Stimulated activated naive CD4-positive, alpha-beta T cell treated with Interleukin-2 at 50 U/mL for 16 hours (primary cell): ENCODE results near the gene ELMO3.
A peak's percentile ranks its signal among the peaks of the same experiment; 100 is the strongest.

Source experiments
- DNase-seq: peaks from one replicate; lab custom pipeline; 2025; lab: John Stamatoyannopoulos, UW

ELMO3 gene

DNA sequence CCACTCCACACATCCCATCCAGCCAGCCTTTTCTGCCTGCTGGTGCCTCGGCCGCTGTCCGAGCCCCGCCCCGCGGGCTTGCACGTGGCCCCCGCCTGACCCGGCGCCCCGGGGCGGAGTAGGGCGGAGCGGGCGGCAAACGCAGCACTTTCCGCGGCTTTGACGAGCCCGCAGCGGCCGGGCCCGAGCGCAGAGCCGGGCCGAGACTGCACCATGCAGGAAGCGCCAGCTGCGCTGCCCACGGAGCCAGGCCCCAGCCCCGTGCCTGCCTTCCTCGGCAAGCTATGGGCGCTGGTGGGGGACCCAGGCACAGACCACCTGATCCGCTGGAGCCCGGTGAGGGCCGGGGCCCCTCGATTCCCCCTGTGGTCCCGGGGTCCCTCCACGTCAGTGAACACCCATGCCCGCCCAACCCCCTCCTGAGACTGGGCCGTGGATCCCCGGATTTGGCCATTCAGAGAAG lies 34.3 kb upstream of the ELMO3 start, which contains the start of gene HSF4:
Gene HSF4 (plus strand): TSS at position 147 of the 463 bp plus-strand sequence. CDS start 67 bp downstream, at position 214.
- DNase-seq: no peak

DNA sequence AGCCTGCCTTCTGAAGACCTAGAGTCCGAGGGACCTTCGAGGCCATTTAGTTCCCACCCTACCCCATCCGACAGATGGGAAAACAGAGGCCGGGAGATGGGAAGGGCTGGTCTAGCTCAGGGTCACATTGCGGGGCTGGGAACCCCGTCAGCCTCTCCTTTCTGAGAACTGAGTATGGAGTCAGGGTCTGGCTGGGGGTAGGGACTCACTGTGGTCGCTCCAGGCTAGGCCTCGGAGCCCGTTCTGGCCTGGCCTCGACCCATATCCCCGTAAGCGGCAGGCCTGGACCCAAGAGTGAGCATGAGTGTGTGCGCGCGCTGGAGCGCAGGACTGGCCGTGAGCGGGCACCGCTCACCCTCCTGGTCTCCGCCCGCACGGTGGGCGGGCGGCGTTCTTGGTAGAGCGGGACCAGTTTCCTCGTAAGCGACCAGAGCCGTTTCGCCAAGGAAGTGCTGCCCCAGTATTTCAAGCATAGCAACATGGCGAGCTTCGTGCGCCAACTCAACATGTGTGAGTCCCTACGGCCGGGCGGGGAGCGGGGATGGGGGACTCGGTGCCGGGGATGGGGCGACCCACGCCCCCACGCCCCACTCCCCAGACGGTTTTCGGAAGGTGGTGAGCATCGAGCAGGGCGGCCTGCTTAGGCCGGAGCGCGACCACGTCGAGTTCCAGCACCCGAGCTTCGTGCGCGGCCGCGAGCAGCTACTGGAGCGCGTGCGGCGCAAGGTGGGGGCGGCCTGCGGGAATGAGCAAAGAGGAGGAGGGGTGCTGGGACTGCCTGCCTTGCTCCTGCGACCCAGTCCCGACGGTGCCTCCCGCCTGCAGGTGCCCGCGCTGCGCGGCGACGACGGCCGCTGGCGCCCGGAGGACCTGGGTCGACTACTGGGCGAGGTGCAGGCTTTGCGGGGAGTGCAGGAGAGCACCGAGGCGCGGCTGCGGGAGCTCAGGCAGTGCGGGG lies 33.5 kb upstream of the ELMO3 start:
- DNase-seq: no peak

DNA sequence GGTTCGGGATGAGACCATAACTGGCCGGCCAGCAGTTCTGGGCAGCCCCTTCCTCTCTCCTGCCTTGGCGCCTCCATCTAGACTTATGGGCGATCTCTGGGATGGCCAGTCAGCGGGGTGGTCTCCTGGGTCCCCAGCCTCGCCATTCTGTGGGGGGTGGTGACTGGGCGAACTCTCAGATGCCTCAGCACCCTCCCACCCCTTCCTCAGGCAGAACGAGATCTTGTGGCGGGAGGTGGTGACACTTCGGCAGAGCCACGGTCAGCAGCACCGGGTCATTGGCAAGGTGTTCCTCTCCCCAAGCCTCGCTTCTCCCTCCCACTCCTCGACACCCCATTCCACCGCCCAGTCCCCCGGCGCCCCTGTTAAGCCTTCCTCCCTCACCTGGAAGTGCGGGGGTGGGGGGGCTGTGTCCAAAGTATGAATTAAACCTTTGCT lies 32.8 kb upstream of the ELMO3 start:
- no peak for DNase-seq

DNA sequence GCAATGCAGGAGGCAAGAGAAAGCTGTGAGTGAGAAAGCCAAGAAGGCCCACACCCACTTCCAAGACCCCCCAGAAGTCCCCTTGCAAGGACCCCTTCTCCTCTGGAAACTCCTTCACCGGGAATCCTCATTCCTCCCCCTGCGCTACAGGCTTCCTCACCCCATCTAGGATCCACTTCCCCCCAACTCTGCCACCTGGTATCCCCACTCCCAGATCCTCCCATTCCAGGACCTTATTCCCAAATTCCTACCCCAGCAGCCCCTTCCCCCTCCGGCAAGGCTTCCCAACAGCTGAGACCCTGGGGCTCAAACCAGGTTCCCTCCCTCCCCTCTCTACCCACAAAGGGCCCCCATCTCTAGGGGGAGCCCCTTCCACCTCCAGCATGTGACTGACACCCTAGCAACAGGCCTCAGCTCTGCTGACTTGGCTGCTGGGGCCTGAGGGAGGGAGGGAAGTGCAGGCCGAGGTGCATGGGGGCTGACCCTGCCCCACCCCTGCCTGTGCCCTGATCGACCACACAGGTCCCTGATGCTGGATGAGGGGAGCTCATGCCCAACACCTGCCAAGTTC lies 32.2 kb upstream of the ELMO3 start:
- DNase-seq: no peak

DNA sequence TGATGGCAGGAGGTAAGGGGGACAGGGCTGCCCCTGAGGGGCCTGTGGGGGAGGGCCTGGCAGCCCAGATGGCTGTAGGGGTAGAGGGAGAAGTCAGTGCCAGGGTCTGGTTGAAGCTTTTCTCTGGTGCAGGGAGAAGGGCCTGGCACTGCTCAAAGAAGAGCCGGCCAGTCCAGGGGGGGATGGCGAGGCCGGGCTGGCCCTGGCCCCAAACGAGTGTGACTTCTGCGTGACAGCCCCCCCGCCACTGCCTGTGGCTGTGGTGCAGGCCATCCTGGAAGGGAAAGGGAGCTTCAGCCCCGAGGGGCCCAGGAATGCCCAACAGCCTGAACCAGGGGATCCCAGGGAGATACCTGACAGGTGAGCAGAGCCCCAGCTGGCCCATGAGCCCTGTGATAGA lies 31.3 kb upstream of the ELMO3 start:
- no peak for DNase-seq

DNA sequence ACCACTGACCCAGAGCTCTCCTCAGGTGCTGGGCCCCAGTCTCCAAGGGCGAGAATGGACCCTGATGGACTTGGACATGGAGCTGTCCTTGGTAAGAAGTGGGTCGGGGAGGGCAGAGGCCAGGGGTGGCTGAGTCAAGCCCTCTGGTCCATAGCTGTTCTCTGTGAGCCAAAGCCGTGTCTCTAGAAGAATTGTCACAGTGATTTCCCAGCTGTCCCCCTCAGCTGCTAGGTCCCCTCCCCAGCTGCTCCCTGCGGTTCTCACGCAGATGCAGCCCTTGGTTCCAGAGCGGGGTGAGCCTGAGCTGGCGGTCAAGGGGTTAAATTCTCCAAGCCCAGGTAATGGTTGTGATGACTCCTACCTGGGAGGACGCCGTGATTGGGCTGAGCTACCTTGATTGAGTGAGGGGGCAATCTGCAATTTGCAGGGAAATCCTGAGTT lies 29.9 kb upstream of the ELMO3 start:
- no peak for DNase-seq

DNA sequence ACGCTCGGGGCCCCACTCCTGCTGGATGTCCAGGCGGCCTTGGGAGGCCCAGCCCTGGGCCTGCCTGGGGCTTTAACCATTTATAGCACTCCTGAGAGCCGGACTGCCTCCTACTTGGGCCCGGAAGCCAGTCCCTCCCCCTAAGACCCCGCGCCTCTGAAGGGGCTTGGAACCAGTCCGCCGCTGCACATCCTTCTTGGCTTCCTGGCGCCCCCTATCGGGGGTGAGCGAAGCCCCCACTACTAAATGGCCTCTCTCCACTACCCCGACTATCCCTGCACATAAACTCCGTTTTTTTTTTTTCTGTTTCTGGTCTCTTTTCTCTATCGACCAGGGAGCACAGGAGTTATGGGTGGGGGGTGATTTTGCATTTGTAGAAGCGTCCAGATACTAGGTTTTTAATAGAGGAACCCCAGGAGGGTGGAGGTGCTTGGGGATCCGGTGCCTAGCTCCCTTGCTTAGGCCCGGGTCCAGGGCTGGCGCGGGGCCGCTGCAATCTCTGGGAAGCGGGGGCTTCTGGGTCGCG lies 29.2 kb upstream of the ELMO3 start:
- DNase-seq: no peak

DNA sequence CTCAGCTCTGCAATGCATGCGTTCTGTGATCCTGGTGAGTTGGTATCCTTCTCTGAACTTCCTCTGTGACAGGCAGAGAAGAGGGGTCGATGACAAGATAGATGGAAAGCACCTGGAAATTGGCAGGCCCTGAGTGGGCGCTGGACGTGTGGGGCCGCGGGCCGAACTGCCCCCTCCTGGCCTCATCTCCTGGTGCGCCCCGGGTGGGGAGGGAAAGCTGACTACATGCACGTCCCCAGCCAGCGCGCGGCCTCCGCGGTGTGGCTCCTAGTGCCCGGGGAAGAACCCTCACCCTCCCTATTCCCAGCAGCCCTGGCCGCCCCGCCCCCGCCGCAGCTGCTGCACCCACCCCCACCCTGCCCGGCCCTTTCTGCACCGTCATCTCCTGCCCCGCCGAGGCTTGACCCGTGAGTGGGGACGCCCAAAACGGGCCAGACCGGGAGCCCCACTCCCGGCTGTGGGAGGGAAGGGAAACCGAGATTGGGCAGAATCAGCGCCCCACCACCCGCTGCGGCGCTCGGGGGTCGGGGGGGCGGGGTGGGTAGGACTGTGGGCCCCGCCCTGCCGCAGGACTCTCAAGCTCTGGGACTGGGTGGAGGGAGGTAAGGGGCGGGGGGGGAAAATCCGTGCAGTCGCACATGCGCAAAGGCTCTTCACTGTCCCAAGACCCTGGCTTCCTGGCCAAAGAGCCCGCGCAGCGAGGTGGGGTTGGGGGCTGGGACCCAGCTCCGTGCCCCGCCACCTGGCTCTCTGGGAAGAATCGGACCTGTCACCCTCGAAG lies 28.6 kb upstream of the ELMO3 start, which contains the start of gene NOL3:
Gene NOL3 (plus strand): TSS at position 371 of the 781 bp plus-strand sequence.
- DNase-seq: peak; percentile 32

DNA sequence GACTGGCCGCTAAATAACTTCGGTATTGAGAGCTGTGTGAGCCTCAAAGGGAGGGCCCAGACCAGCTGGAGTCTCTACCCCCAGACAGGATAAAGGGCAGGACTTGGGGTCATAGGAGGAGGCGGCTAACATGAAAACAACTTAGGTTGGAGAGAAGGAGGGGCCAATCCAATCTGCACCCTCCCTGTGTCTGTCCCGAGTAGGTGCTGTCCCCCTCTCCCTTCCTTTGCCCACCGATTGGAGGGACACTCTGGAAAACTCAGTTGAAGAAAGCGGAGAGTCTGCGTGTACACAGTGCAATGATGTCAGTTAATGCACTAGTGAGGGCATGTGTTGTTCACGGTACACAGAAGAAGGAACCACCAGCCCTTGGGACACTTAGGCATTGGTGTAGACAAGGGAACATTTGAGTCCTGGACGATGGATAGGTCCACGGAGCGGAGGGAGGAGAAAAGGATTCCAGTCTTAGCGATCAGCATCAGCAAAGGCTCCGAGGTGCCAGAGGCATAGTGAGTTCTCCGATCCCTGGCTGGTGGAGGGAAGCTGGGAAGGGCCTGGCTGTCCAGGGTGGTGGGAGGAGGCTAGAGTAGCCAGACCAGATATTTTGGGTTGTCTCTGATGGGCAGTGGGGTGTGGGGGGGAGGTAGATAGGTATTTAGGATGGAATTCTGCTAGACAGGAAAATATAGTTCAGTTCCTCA lies 27.8 kb upstream of the ELMO3 start:
- DNase-seq: no peak

DNA sequence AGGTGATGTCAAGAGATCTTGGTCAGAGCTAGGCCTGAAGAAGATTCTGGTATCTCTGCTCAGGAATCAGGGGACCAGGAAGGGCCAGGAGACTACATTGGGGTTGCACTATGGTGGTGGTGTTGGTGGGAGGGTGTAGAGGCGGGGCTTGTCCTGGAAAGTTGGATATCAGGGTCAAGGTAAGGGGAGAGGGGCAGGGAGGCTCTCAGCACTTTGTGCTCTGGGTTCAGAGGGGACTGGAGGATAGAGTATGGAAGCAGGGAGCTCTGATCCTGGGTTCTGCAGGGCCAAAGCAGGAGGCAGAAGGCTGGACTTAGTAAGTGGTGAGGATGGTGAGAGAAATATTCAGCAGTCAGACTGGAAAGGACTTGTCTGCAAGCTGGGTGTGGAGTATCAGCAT lies 25.6 kb upstream of the ELMO3 start:
- no peak for DNase-seq

DNA sequence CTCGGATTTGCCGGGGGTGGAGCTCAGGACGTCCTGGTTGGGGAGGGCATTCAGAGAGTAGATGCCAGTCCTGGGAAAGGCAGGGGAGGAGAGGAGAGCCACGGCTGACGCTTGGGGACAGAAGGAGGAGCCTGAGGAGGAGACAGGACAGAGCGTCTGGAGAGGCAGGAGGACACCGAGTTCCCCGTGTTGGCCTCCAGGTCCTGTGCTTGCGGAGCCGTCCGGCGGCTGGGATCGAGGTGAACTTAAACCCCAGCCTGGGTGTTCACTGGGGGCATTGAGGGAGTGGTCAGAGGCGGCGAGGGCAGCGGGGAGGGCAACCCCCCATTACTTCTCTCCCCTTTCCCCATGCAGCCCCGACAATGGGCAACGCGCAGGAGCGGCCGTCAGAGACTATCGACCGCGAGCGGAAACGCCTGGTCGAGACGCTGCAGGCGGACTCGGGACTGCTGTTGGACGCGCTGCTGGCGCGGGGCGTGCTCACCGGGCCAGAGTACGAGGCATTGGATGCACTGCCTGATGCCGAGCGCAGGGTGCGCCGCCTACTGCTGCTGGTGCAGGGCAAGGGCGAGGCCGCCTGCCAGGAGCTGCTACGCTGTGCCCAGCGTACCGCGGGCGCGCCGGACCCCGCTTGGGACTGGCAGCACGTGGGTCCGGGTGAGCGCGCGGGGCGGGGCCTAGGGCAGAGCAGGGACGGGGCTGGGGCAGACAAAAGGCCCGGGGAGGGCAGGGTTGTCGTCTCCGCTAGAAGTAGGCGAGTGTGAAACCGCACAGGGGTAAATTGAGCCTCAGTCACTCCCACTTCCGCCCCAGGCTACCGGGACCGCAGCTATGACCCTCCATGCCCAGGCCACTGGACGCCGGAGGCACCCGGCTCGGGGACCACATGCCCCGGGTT lies 24.9 kb upstream of the ELMO3 start:
- DNase-seq: peak; percentile 58

DNA sequence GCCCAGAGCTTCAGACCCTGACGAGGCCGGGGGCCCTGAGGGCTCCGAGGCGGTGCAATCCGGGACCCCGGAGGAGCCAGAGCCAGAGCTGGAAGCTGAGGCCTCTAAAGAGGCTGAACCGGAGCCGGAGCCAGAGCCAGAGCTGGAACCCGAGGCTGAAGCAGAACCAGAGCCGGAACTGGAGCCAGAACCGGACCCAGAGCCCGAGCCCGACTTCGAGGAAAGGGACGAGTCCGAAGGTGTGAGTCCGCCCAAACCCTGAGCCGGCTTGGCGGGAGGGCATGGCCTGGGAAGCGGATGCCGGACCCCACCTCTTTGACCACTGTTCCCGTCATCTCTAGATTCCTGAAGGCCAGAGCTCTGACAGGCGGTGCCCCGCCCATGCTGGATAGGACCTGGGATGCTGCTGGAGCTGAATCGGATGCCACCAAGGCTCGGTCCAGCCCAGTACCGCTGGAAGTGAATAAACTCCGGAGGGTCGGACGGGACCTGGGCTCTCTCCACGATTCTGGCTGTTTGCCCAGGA lies 24.2 kb upstream of the ELMO3 start:
- DNase-seq: no peak

DNA sequence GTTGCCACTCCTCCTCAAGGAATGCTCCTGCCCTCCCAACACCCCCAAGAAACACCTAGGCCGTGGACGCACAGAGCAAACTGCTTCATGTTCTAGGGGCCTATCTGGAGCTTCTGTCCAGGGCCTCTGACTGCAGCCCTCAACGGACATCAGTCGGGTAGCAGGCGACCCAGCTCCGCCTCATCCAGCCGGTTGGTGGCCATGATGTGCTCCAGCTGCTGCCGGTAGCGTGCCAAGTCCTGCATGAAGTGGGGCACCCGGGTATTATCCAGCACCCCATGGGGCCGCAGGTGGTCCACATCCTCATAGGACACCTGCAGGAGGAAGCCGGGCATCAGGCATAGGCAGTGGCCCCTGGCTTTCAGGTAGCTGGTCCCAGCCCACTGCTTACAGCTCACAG lies 22.3 kb upstream of the ELMO3 start:
- DNase-seq: no peak

DNA sequence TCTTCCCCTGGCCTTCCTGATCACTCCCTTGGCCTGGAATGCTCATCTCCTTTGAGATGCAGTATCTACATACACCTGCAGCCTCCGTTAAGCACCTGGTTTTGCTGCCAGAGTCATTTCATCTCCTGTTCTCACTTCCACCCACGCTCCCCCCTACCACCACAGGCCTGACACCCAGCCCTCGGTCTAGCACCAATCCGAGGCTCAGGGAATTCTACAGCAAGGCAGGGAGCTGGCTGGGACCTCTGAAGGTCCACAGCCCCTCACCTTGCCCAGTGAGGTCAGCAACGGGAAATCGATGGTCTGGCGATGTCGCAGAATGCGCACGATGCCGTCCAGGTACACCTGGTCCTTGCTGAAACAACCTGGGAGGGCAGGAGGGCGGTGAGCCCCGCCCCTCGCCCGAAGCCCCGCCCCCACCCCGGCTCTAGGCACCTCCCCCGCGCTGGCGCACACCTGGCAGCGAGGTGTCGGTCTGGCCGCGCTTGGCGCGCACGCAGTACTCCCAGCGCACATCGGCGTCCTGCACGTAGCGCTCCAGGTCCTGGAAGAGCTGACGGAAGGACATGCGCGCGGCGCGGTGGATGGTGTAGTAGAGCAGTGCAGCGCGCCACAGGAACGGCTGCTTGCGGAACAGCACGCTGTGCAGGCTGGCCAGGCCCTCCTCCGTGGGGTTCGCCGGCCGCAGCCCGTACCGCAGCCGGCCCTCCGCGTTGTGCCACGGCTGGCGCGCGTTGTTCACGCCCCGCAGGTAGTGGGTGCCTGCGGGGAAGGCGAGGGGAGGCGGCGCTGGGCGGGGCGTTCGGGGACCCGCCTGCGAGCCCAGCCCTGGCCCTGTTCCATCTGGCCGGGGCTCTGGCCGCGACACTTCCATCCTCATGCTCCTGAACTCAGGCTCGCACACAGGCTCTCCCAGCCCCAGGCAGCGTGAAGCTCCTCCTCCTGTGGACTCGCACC lies 20.9 kb upstream of the ELMO3 start:
- DNase-seq: peak; percentile 60

DNA sequence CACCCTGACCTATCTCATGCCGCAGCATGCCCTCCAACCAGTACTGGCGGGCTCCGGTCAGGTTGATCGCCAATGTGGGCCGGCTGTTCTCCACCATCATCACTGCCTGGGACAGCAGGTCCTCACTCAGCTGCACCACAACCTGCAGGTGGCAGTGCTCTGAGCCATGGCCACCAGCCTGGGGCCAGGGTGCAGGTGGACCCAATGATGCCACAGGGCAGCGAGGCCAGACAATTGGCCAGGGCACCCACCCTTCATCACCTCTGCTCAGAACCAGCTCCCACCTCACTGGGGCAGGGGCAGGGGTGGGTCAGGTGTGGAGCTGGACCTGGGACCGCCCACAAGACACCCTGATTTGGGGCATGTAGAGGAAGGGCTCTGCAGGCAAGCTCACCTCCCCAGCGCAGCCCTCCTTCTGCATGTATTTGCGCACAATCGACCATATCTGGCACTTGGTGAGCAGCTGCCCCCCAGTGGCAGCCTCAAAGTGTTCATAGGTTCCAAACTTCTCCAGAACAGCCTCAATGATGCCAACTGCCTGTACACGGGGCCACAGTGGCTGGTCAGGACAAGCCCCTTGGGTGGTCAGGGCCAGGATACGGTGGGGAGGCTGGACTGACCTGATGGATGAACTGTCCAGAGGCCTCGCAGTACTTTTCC lies 19.4 kb upstream of the ELMO3 start:
- DNase-seq: no peak

DNA sequence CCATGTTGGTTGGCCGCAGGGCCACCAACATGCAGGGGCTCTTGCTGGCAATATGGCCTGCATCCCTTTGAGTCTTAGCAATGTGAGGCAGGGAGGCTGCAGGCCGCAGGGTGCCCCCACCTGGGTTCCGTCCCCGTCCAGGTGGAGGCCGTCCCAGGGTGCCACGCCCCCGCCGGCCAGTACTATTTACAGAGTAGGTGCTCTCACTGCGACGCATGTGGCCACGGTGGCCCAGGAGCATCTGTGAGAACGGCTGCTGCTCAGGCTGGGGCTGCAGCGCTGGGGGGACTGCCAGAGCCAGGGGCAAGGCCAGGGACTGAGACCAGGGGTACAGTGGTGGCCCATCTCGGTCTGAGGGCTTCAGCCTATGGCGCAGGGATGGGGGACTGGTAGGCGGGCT lies 18.8 kb upstream of the ELMO3 start:
- no peak for DNase-seq

DNA sequence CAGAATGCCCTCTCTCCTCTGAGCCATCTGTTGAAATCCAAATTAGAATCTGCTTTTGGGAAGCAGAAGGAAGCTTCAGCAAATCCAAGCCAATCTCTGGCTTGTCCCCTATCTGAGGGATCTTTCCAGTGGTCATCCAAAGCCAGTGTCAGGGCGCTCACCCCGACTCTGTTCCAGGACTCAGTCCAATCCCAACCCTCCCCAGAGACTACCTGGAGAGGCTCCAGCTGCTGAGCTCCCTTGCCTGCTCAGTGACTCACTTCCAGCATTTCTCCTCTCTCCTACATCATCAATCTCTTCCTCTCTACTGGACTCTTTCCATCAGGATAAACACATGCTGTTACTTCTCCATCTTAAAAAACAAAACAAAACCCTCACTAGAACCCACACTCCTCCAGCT lies 17.6 kb upstream of the ELMO3 start:
- no peak for DNase-seq

DNA sequence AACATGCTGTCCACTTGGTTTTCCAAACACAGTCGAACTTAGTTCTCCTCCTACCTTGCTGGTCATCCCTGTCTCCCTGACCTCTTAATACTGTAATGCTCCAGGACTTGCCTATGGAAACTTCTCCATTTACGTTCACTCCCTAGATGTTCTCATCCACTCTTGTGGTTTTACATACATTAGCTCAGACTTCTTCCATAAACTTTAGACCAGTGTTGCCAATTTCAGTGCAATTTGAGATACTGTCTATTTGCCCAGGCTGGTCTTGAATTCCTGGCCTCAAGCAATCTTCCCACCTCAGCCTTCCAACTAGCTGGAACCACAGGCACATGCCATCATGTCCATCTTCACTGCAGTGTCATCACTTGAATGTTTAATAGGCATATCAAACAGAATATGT lies 16.6 kb upstream of the ELMO3 start:
- DNase-seq: no peak

DNA sequence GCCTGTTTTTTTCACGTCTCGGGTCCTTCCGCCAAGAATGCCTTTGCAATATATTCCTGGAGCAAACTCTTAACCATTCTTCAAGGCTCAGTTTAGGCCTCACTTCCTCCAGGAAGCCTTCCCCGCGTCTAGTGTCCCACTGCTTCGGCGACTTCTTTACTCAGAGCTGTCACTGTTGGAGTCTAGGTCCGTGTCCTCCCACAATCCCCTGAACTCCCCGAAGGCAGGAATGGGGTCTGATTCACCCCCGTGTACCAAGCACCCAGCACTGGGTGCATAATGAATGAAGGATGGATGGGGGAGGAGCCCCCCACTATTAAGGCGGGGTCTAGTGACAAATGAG lies 15.7 kb upstream of the ELMO3 start:
- DNase-seq: no peak
